Gastrocnemius medialis (tissue), 4 donors: ENCODE data around the gene STIM1. TPM values are rescaled to one million over a fixed set of nuclear protein-coding genes. Genes with fewer than 3 reads are reported as not detected.

ENCODE experiments used
- ATAC-seq, 2 donors: fragments of 150-250 bp; one replicate each; pipeline ENCODE4 v1.9.1; 2016
- DNase-seq, 2 donors: peaks; one replicate each; pipeline ENCODE4 v3.0.0-alpha.2; 2019
- H3K27ac ChIP-seq, 4 donors: fragments of 200-600 bp; sonication (generic); 1 replicate in 1 of 4; 2 replicates in 3 of 4; pipeline ENCODE4 v1.5.1; 2016 to 2018; ENCODE audit warnings: mild to moderate bottlenecking in 2 of 4, moderate library complexity in 1 of 4
- H3K27me3 ChIP-seq, 3 donors: fragments of 200-600 bp; sonication (generic) in 2 of 3; 1 replicate in 1 of 3; 2 replicates in 2 of 3; pipeline versions ENCODE4 v1.5.1 to v1.6.0; 2016 to 2019; ENCODE audit warnings: mild to moderate bottlenecking in 1 of 3, moderate library complexity in 1 of 3
- H3K36me3 ChIP-seq, 2 donors: fragments of 200-600 bp; sonication (generic) in 1 of 2; one replicate each; pipeline ENCODE4 v1.5.1; 2017 to 2018
- H3K4me1 ChIP-seq, 2 donors: fragments of 200-600 bp; sonication (generic) in 1 of 2; one replicate each; pipeline ENCODE4 v1.5.1; 2016 to 2017; ENCODE audit warnings: mild to moderate bottlenecking in 2 of 2
- H3K4me3 ChIP-seq, 4 donors: fragments of 200-600 bp; sonication (generic) in 3 of 4; 1 replicate in 1 of 4; 2 replicates in 3 of 4; pipeline ENCODE4 v1.5.1; 2016 to 2019; ENCODE audit warnings: mild to moderate bottlenecking in 2 of 4
- H3K9me3 ChIP-seq, 3 donors: fragments of 200-600 bp; sonication (generic) in 2 of 3; 1 replicate in 1 of 3; 2 replicates in 2 of 3; pipeline ENCODE4 v1.5.1; 2016 to 2019
- POLR2A ChIP-seq, 2 donors: fragments of 450-650 bp; IDR thresholded peaks; one replicate each; pipeline ENCODE4 v1.6.1; 2017; ENCODE audit warnings: antibody characterized with exemption in 2 of 2, mild to moderate bottlenecking in 2 of 2, moderate library complexity in 2 of 2
- in situ Hi-C, 4 donors: fragments of 200-750 bp; cut with MboI; loops; one replicate each; pipeline versions ENCODE4 v1.15.0 to v1.8.0; 2017; ENCODE audit warnings: low sequenced_read_pairs in 4 of 4
- intact Hi-C: fragments of 100-400 bp; cut with DNase I; formaldehyde crosslinking; loops from one replicate; pipeline ENCODE4 v1.15.1; 2023; ENCODE audit warnings: low total_unique reads
- total RNA-seq, 4 donors: library from RNA; depleted of rRNA; stranded (reverse); fragments of >200 nt; gene quantifications; one replicate each; pipeline versions ENCODE4 v1.1.0 to v1.2.3, GENCODE V29; 2016
- TF ChIP-seq, protein P1 (sequence below), 5 experiments: fragments of 450-650 bp in 3 of 5; fragments of 200-600 bp in 2 of 5; sonication (generic) in 2 of 5; IDR thresholded peaks in 4 of 5; conservative IDR thresholded peaks in 1 of 5; 1 replicate in 4 of 5; 2 replicates in 1 of 5; pipeline ENCODE4 v1.5.1; 2016 to 2019; ENCODE audit warnings: antibody characterized with exemption in 5 of 5, mild to moderate bottlenecking in 3 of 5, moderate library complexity in 3 of 5

The STIM1 gene
- total RNA-seq, 4 donors from 2014 or later: 45.9 to 132 (median 87.3) TPM

DNA sequence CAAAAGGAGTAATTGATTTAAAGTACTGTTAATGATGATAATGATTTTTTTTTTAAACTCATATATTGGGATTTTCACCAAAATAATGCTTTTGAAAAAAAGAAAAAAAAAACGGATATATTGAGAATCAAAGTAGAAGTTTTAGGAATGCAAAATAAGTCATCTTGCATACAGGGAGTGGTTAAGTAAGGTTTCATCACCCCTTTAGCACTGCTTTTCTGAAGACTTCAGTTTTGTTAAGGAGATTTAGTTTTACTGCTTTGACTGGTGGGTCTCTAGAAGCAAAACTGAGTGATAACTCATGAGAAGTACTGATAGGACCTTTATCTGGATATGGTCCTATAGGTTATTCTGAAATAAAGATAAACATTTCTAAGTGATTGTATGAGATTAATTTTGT is 283.0 kb downstream of the STIM1 start:
- no peak for TF ChIP-seq POLR2A (IDR thresholded peaks at IDR 0.05)
- TF ChIP-seq, protein P1, sequence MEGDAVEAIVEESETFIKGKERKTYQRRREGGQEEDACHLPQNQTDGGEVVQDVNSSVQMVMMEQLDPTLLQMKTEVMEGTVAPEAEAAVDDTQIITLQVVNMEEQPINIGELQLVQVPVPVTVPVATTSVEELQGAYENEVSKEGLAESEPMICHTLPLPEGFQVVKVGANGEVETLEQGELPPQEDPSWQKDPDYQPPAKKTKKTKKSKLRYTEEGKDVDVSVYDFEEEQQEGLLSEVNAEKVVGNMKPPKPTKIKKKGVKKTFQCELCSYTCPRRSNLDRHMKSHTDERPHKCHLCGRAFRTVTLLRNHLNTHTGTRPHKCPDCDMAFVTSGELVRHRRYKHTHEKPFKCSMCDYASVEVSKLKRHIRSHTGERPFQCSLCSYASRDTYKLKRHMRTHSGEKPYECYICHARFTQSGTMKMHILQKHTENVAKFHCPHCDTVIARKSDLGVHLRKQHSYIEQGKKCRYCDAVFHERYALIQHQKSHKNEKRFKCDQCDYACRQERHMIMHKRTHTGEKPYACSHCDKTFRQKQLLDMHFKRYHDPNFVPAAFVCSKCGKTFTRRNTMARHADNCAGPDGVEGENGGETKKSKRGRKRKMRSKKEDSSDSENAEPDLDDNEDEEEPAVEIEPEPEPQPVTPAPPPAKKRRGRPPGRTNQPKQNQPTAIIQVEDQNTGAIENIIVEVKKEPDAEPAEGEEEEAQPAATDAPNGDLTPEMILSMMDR (IDR thresholded peaks at IDR 0.05 in 4 of 5, conservative IDR thresholded peaks at IDR 0.05 in 1 of 5): no peak
- Histone ChIP-seq H3K27me3 (no peaks in the 10 kb centered on the region), H3K4me1 (no peaks in the 10 kb centered on the region), H3K4me3 (no peak overlapping the region), H3K9me3 (peaks cover 0 to 4% (median 0%) of the 10 kb centered on the region in 3 donors), H3K27ac (no peak overlapping the region), H3K36me3 (peaks cover 0 to 61% of the 10 kb centered on the region in 2 donors)
- in situ Hi-C loops (no loop called here), intact Hi-C loops (no loop called here)
- ATAC-seq: no peak
- no peak for DNase-seq

- H3K36me3 ChIP-seq: peaks cover 0 to 45% of the 10 kb centered on the region in 2 donors
- H3K9me3 ChIP-seq: peaks cover 0 to 4% (median 0%) of the 10 kb centered on the region in 3 donors
- H3K4me1 ChIP-seq: no peaks in the 10 kb centered on the region
- TF ChIP-seq, protein P1 (IDR thresholded peaks at IDR 0.05 in 4 of 5, conservative IDR thresholded peaks at IDR 0.05 in 1 of 5): no peak
- no peak for TF ChIP-seq POLR2A (IDR thresholded peaks at IDR 0.05)
- no peaks in the 10 kb centered on the region for H3K27me3 ChIP-seq
- intact Hi-C loops (no loop called here), in situ Hi-C loops (no loop called here)
- H3K4me3 ChIP-seq: no peak overlapping the region
- DNase-seq (no peak), ATAC-seq (no peak)
- H3K27ac ChIP-seq: no peak overlapping the region
Observed at GRCh38 chr11:4140067-4140636, 284.7 kb downstream of the STIM1 start.

Other genes with a start within 250 kb of the STIM1 start
- gene ART5, start 213.7 kb upstream of the STIM1 start, total RNA-seq: 1 to 10 TPM; 1.1 to 8.5 (median 2.2) TPM
- gene ART1, start 210.5 kb upstream of the STIM1 start, total RNA-seq: 10 to 100 TPM; 23.2 to 94.9 (median 41.7) TPM
- 1 to 10 TPM in 1 of 4 donors, under 1 TPM in 1, not detected in 2; 0.24 to 3.3 TPM for gene CHRNA10, start 184.3 kb upstream of the STIM1 start, total RNA-seq
- gene NUP98, start 58.1 kb upstream of the STIM1 start, total RNA-seq: 100 to 1,000 TPM in 2 of 4 donors, 10 to 100 TPM in 2; 65.2 to 128 (median 102) TPM
- 1 to 10 TPM; 4.6 to 8.0 (median 6.5) TPM for gene PGAP2, start 47.1 kb upstream of the STIM1 start, total RNA-seq
- 10 to 100 TPM; 38.0 to 77.4 (median 46.9) TPM for gene RHOG, start 14.7 kb upstream of the STIM1 start, total RNA-seq
- gene RRM1, start 239.1 kb downstream of the STIM1 start, total RNA-seq: 10 to 100 TPM; 34.0 to 66.0 (median 37.8) TPM